ENCODE measurements around the gene AFG3L2.

DNA sequence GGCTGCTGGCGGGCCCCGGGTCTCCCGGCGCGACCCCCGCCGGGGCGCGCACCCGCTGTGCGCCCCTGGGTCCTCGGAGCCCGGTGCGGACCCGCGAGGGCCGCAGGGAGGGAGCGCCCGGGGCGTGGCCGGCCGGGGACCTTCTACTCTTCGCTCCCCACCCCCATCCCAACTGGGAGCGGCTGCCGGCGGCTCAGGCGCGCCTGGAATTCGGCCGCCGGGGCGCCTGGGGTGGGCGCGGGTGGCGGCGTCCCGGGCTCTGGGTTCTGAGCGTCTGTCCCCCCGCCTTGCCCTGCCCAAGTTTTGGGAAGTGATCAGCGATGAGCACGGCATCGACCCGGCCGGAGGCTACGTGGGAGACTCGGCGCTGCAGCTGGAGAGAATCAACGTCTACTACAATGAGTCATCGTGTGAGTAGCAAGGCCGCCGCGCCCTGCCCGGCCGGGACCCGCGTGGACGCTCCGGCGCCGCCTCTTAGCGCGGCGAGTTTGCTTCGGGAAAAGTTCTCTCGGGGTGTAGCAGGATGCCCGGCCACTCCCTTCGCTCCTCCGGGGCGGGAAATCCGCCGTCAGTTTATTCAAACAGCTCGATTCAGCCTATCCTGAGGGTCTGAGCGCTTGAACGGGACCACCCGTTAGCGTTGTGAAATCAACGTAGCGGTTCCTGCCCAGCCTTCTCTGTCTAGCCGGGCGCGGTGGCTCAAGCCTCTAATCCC is 68.5 kb downstream of the AFG3L2 start:
- no peak for TF ChIP-seq CTCF (IDR thresholded peaks at IDR 0.05)
- TF ChIP-seq POLR2A (IDR thresholded peaks at IDR 0.05) = peak; percentile 34

All from right lobe of liver (tissue), 4 donors.